Left lung (tissue), 14 donors: ENCODE measurements around the gene NEURL2. TPM values are rescaled to one million over a fixed set of nuclear protein-coding genes. Genes with fewer than 3 reads are reported as not detected.

Experiments used
- ATAC-seq: fragments of 200-7000 bp; cut with Tn5 transposase; one replicate; pipeline ENCODE4 v1.9.1; 2020; ENCODE audit warnings: moderate library complexity
- DNase-seq, 4 donors: peaks; one replicate each; pipeline ENCODE4 v3.0.0-alpha.2; 2013 to 2020
- H3K27ac ChIP-seq, 2 donors: fragments of 200-600 bp; sonication (generic) in 1 of 2; one replicate each; pipeline versions ENCODE4 v1.5.0 to v1.8.0; 2020 to 2021
- H3K27me3 ChIP-seq, 2 donors: fragments of 200-600 bp; sonication (generic) in 1 of 2; one replicate each; pipeline versions ENCODE4 v1.5.0 to v1.8.0; 2020 to 2021
- H3K36me3 ChIP-seq, 2 donors: fragments of 200-600 bp; sonication (generic) in 1 of 2; one replicate each; pipeline versions ENCODE4 v1.5.0 to v1.8.0; 2020 to 2021
- H3K4me1 ChIP-seq, 2 donors: fragments of 200-600 bp; one replicate each; pipeline ENCODE4 v1.8.0; 2021
- H3K4me3 ChIP-seq, 2 donors: fragments of 200-600 bp; sonication (generic) in 1 of 2; one replicate each; pipeline versions ENCODE4 v1.5.0 to v1.8.0; 2020 to 2021; ENCODE audit warnings: mild to moderate bottlenecking in 1 of 2
- H3K9me3 ChIP-seq, 2 donors: fragments of 200-600 bp; sonication (generic) in 1 of 2; one replicate each; pipeline versions ENCODE4 v1.5.0 to v1.8.0; 2020 to 2021
- intact Hi-C, 2 donors: fragments of 100-400 bp; cut with DNase I; formaldehyde crosslinking; loops; one replicate each; pipeline versions ENCODE4 v1.11.2 to v1.14.2; 2022
- long read RNA-seq, 12 donors: library from polyadenylated mRNA in 2 of 12; unstranded in 2 of 12; transcript quantifications; one replicate each; pipeline ENCODE4 v2.0.0 and lab custom pipeline, GENCODE V29; 2019 to 2026
- polyA plus RNA-seq, 6 donors: library from polyadenylated mRNA; unstranded; fragments of 120-200 nt; gene quantifications; one replicate each; pipeline ENCODE4 v1.2.1, GENCODE V29; 2013; ENCODE audit not compliant: insufficient read length in 6 of 6
- total RNA-seq, 2 donors: library from RNA; stranded (reverse); fragmentation: NEBNext Ultra II Directional; extraction: Animal tissue kit (Norgen Biotek cat#: 25700); gene quantifications; one replicate each; pipeline ENCODE4 v1.2.1, GENCODE V29; 2021
- TF ChIP-seq, protein P1 (sequence below), 2 donors: fragments of 200-600 bp; sonication (generic) in 1 of 2; IDR thresholded peaks; one replicate each; pipeline versions ENCODE4 v1.5.0 to v1.8.0; 2021; ENCODE audit warnings: antibody characterized with exemption in 2 of 2
- donor health status: DM: no; HTN: yes; CAD: no.
- donor health status: DM: no; HTN: no; CAD: no.

Gene NEURL2, protein sequence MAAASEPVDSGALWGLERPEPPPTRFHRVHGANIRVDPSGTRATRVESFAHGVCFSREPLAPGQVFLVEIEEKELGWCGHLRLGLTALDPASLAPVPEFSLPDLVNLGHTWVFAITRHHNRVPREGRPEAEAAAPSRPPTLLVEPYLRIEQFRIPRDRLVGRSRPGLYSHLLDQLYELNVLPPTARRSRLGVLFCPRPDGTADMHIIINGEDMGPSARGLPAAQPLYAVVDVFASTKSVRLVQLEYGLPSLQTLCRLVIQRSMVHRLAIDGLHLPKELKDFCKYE
- total RNA-seq (1 to 10 TPM; 4.0 to 4.3 TPM), polyA plus RNA-seq (1 to 10 TPM; 3.4 to 5.6 (median 4.6) TPM)
- long read RNA-seq, donor 1, partial matches to known transcripts = 51 of 67 reads
- long read RNA-seq, donor 1, other reads (novel, unspliced or antisense) = 13 of 67 reads
- long read RNA-seq, donor 2, partial matches to known transcripts = 62 of 63 reads
- long read RNA-seq, donor 2, other reads (novel, unspliced or antisense) = 0 of 63 reads
- long read RNA-seq, donor 3, partial matches to known transcripts = 0 of 1 reads
- long read RNA-seq, donor 3, other reads (novel, unspliced or antisense) = 0 of 1 reads
- long read RNA-seq, donor 4, partial matches to known transcripts = 0 of 3 reads
- long read RNA-seq, donor 4, other reads (novel, unspliced or antisense) = 0 of 3 reads
- long read RNA-seq, donor 5, partial matches to known transcripts = 0 of 3 reads
- long read RNA-seq, donor 5, other reads (novel, unspliced or antisense) = 0 of 3 reads
- long read RNA-seq, donor 6, partial matches to known transcripts = 0 of 2 reads
- long read RNA-seq, donor 6, other reads (novel, unspliced or antisense) = 0 of 2 reads
- long read RNA-seq, donor 7, partial matches to known transcripts = 0 of 3 reads
- long read RNA-seq, donor 7, other reads (novel, unspliced or antisense) = 0 of 3 reads
- long read RNA-seq, donor 8, partial matches to known transcripts = 38 of 46 reads
- long read RNA-seq, donor 8, other reads (novel, unspliced or antisense) = 5 of 46 reads
- long read RNA-seq, donor 9 = 0 reads
- long read RNA-seq, donor 10, transcript NEURL2-201 (2 exons, 1,278 nt) = major isoform, 6 of 6 reads
- long read RNA-seq, donor 10, partial matches to known transcripts = 0 of 6 reads
- long read RNA-seq, donor 10, other reads (novel, unspliced or antisense) = 0 of 6 reads
- long read RNA-seq, donor 11, partial matches to known transcripts = 112 of 113 reads
- long read RNA-seq, donor 11, other reads (novel, unspliced or antisense) = 0 of 113 reads
- long read RNA-seq, donor 12, partial matches to known transcripts = 0 of 1 reads
- long read RNA-seq, donor 12, other reads (novel, unspliced or antisense) = 0 of 1 reads

DNA sequence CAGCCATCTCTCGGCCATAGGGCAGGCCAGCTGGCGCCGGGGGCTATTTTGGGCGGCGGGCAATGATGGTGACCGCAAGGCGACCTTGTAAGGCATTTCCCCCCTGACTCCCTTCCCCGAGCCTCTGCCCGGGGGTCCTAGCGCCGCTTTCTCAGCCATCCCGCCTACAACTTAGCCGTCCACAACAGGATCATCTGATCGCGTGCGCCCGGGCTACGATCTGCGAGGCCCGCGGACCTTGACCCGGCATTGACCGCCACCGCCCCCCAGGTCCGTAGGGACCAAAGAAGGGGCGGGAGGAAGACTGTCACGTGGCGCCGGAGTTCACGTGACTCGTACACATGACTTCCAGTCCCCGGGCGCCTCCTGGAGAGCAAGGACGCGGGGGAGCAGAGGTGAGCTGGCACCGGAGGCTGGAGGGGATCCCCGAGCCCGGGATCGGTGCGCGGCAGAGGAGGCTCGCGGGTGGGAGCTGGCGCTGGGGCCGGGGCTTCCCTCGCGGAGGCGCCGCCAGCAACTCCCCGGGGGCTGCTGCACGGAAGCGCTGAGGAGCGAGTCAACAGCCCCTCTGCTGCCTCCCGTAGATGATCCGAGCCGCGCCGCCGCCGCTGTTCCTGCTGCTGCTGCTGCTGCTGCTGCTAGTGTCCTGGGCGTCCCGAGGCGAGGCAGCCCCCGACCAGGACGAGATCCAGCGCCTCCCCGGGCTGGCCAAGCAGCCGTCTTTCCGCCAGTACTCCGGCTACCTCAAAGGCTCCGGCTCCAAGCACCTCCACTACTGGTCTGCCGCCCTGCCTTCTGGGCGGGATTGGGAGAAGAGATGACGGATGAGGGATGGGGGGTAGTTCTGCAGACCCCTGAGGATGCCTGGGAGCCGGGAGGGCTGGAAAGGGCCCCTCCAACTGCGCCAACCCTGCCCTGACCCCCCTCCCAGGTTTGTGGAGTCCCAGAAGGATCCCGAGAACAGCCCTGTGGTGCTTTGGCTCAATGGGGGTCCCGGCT, at the start of gene NEURL2, which contains the start of gene CTSA:
Gene NEURL2, minus strand, starts transcription at position 224 of the 999 bp plus-strand sequence. Its CDS starts 217 bp downstream, at position 7.
Gene CTSA, plus strand, starts transcription at position 351 of the 999 bp plus-strand sequence. Its CDS starts 234 bp downstream, at position 585.
- H3K9me3 ChIP-seq = no peaks in the 10 kb centered on the region

DNA sequence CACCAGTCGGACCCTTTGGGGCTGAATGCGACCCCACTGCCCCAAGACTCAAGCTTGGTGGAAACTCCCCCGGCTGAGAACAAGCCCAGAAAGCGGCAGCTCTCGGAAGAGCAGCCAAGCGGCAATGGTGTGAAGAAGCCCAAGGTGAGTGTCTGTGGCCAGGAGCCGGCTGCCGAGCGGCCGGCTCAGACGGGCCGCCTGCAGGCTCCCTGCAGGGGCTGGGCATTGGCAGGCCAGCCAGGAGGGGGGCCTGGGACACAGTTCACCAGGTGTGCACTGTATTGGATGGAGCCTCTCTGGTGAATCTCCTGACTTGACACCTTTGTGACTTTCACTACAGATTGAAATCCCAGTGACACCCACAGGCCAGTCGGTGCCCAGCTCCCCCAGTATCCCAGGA, 49.5 kb upstream of the NEURL2 start:
- Histone ChIP-seq H3K4me3 (no peak overlapping the region), H3K9me3 (no peaks in the 10 kb centered on the region), H3K4me1 (peaks cover 5 to 37% of the 10 kb centered on the region in 2 donors), H3K27me3 (no peaks in the 10 kb centered on the region), H3K36me3 (peaks cover 0 to 87% of the 10 kb centered on the region in 2 donors), H3K27ac (no peak overlapping the region)
- ATAC-seq = no peak
- TF ChIP-seq, protein P1, sequence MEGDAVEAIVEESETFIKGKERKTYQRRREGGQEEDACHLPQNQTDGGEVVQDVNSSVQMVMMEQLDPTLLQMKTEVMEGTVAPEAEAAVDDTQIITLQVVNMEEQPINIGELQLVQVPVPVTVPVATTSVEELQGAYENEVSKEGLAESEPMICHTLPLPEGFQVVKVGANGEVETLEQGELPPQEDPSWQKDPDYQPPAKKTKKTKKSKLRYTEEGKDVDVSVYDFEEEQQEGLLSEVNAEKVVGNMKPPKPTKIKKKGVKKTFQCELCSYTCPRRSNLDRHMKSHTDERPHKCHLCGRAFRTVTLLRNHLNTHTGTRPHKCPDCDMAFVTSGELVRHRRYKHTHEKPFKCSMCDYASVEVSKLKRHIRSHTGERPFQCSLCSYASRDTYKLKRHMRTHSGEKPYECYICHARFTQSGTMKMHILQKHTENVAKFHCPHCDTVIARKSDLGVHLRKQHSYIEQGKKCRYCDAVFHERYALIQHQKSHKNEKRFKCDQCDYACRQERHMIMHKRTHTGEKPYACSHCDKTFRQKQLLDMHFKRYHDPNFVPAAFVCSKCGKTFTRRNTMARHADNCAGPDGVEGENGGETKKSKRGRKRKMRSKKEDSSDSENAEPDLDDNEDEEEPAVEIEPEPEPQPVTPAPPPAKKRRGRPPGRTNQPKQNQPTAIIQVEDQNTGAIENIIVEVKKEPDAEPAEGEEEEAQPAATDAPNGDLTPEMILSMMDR (IDR thresholded peaks at IDR 0.05) = no peak
- DNase-seq = peak in 1 of 4 donors; percentile 34
- intact Hi-C loops = no loop called here

More for the DNA sequence above, at the start of gene NEURL2, which contains the start of gene CTSA:
- intact Hi-C loops = no loop called here
- Histone ChIP-seq H3K36me3 (peaks cover 0 to 53% of the 10 kb centered on the region in 2 donors), H3K27ac (peak within 1 kb of the TSS; percentile 78 to 85), H3K4me1 (peaks cover 10 to 42% of the 10 kb centered on the region in 2 donors), H3K27me3 (no peaks in the 10 kb centered on the region), H3K4me3 (peak within 1 kb of the TSS; percentile 94 to 97)
- peak; percentile 90 to 97 (median 92) for DNase-seq
- TF ChIP-seq, protein P1 (IDR thresholded peaks at IDR 0.05) = peak in 1 of 2 donors; percentile 10
- ATAC-seq = peak; percentile 87

DNA sequence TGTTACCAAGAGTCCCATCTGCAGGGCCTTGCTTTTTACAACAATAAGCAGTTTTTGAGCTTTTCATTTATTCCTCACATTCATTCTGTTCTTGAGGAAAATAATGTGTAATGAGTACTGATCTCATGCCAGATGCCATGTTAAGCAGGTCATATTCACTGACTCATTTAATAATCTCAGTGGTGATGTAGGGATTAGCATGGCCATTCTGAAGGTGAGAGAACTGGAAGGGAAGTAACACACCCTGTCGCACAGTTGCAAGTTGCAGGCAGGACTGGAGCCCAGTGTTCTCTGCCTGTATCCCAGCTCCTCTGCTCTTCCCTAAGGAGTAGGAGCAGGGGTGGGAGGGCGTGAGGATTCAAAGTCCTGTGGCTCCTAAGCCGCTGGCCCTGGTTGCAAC, 49.0 kb upstream of the NEURL2 start:
- H3K36me3 ChIP-seq = peaks cover 0 to 83% of the 10 kb centered on the region in 2 donors
- peaks cover 5 to 34% of the 10 kb centered on the region in 2 donors for H3K4me1 ChIP-seq
- no peaks in the 10 kb centered on the region for H3K9me3 ChIP-seq
- DNase-seq (no peak), ATAC-seq (no peak)
- H3K4me3 ChIP-seq = no peak overlapping the region
- no peak overlapping the region for H3K27ac ChIP-seq
- TF ChIP-seq, protein P1 (IDR thresholded peaks at IDR 0.05) = no peak
- no peaks in the 10 kb centered on the region for H3K27me3 ChIP-seq
- intact Hi-C loops = no loop called here
